Vagina (tissue), 2 donors: Measurements from ENCODE around the gene ERC2.

ENCODE experiments used
- CTCF ChIP-seq, 3 experiments: fragments of 450-650 bp in 2 of 3; fragments of 200-600 bp in 1 of 3; sonication (generic) in 1 of 3; IDR thresholded peaks; one replicate each; pipeline ENCODE4 v1.5.1; 2017 to 2019; ENCODE audit warnings: antibody characterized with exemption in 3 of 3, mild to moderate bottlenecking in 2 of 3, moderate library complexity in 2 of 3
- POLR2A ChIP-seq, 2 donors: fragments of 450-650 bp; IDR thresholded peaks; one replicate each; pipeline ENCODE4 v1.6.1; 2017; ENCODE audit warnings: antibody characterized with exemption in 2 of 2, mild to moderate bottlenecking in 2 of 2, moderate library complexity in 2 of 2

- TF ChIP-seq CTCF (IDR thresholded peaks at IDR 0.05): no peak
- no peak for TF ChIP-seq POLR2A (IDR thresholded peaks at IDR 0.05)
Measured at GRCh38 chr3:55541456-55541855, 926.8 kb downstream of the ERC2 start.
